ENCODE results near the gene MUC5B.
"Not testable (repeated sequence)": the region's sequence is repeated elsewhere in the genome, so short reads cannot be mapped to it uniquely, and the experiment has no call there.

MUC5B gene

DNA sequence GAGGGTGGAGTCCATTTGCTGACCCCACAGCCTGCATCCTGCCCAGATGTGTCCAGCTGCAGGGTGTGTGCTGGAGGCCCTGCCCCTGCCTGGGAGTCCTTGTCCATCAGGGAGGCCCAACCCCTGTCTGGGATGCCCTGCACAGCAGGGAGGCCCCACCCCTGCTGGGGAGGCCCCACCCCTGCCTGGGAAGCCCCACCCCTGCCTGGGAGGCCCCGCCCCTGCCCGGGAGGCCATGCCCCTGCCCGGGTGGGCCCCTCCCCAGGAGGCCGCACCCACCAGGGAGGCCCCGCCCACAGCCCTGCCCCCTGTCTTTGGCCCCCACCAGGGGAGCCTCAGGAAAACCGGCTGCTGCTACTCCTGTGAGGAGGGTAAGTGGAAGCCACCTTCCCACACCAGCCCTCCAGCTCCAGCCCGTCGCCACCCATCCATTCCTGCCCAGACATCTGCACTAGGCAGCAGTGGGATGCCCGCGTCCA is 37.2 kb downstream of the MUC5B start:
- Histone ChIP-seq H3K4me1 (ENCODE audit: control insufficient read depth, insufficient read depth, low read length) (peaks cover 17% of the 10 kb centered on the region), H3K4me2 (ENCODE audit: low read length) (no peak overlapping the region), H3K36me3 (ENCODE audit: insufficient read depth, low read length) (no peaks in the 10 kb centered on the region), H3K9me3 (replicated peaks; ENCODE audit: low read length) (no peaks in the 10 kb centered on the region), H3K9ac (ENCODE audit: low read depth, low read length) (no peak overlapping the region), H3K27me3 (ENCODE audit: control insufficient read depth, insufficient read depth, low read length) (no peaks in the 10 kb centered on the region), H3K4me3 (ENCODE audit: low read length) (no peak overlapping the region)

DNA sequence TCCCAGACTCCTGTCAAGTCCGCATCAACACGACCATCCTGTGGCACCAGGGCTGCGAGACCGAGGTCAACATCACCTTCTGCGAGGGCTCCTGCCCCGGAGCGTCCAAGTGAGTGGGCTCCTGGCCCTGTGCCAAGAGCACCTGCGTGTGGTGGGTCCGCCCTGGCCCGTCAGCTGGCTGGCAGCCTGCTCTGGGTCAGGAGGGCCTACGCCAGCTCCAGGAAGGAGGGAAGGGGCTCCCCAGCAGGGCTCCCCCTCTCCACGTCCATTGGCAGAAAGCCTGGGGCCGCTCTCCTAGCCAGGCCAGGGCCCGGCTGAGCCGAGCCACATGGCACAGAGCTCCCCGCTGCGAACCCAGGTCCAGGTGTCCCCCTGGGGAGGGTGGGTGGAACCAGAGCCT is 37.8 kb downstream of the MUC5B start:
- Histone ChIP-seq H3K27me3 (ENCODE audit: control insufficient read depth, insufficient read depth, low read length) (no peaks in the 10 kb centered on the region), H3K36me3 (ENCODE audit: insufficient read depth, low read length) (no peaks in the 10 kb centered on the region), H3K4me3 (ENCODE audit: low read length) (no peak overlapping the region), H3K9ac (ENCODE audit: low read depth, low read length) (no peak overlapping the region), H3K4me2 (ENCODE audit: low read length) (no peak overlapping the region), H3K4me1 (ENCODE audit: control insufficient read depth, insufficient read depth, low read length) (peaks cover 17% of the 10 kb centered on the region), H3K9me3 (replicated peaks; ENCODE audit: low read length) (no peaks in the 10 kb centered on the region)

DNA sequence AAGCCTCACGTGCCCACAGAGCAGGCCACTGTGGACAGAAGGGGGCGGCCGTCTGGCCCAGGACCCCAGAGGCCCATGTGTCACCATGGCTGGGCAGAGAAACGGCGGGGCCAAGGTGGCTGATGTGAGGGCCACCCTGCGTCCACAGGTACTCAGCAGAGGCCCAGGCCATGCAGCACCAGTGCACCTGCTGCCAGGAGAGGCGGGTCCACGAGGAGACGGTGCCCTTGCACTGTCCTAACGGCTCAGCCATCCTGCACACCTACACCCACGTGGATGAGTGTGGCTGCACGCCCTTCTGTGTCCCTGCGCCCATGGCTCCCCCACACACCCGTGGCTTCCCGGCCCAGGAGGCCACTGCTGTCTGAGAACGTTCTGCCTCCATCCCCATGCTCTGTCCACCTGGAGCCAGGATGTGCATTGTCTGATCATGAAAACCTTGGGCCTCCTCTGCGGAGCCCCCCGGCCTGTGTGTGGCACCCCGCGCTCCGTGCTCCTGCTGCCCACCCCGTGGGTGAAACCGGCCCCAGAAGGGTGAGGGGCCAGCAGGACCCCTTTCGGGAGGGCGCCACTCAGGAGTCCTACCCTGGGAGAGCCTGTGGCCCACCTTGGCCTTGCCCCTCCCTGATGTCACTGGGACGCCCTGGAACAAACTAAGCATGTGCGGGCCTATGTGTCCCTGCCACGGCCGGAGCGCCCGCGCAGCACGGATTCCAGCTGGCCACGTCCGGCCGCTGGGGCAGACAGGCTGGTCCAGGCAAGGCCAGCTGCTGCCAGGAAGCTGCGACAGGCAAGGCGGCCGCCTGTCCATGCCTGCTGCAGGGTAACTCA is 38.6 kb downstream of the MUC5B start:
- no peaks in the 10 kb centered on the region for H3K9me3 ChIP-seq (replicated peaks; ENCODE audit: low read length)
- H3K9ac ChIP-seq (ENCODE audit: low read depth, low read length), result peak overlapping the region; percentile 80
- no peaks in the 10 kb centered on the region for H3K27me3 ChIP-seq (ENCODE audit: control insufficient read depth, insufficient read depth, low read length)
- no peaks in the 10 kb centered on the region for H3K36me3 ChIP-seq (ENCODE audit: insufficient read depth, low read length)
- peak overlapping the region; percentile 93 for H3K4me2 ChIP-seq (ENCODE audit: low read length)
- H3K4me3 ChIP-seq (ENCODE audit: low read length), result peak overlapping the region; percentile 74
- H3K4me1 ChIP-seq (ENCODE audit: control insufficient read depth, insufficient read depth, low read length), result peaks cover 17% of the 10 kb centered on the region

DNA sequence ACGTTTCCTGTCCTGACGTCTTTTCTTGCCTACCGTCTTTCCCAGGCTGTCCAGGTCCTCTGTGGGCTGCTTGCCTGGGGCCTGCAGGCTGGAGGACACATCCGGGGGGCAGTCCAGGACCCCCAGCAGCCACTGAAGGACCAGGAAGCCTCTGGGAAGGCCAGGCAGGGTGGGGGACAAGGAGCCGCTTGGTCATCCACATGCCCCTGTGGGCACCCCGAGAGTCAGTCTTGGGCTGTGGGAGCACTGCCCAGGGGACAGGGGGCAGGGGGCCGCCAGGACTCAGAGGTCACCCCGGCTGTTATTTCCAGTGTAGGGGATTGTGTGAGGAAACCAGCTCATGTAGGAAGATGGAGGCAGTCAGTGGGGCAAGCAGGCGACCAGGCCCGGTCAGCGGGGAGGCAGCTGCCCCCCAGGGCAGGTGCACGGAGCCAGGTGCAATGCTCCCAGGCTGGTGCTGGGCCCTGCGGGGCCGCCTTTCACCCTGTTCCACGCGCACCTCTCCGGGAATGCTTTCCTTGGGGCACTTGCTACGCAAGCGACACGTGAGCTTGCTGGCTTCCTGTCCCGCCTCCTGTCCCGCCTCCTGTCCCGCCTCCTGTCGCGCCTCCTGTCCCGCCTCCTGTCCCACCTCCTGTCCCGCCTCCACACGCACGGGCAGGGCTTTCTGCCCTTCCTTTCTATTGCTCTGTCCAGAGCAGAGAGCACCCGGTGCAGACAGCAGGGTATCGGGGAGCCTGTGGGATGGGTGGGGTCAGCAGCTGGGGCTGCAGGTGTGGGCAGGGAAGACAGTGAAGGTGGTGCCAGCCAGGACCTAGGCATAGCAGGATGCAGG is 39.5 kb downstream of the MUC5B start:
- Histone ChIP-seq H3K36me3 (ENCODE audit: insufficient read depth, low read length) (no peaks in the 10 kb centered on the region), H3K4me1 (ENCODE audit: control insufficient read depth, insufficient read depth, low read length) (peaks cover 17% of the 10 kb centered on the region), H3K27me3 (ENCODE audit: control insufficient read depth, insufficient read depth, low read length) (no peaks in the 10 kb centered on the region), H3K9ac (ENCODE audit: low read depth, low read length) (peak overlapping the region; percentile 80), H3K9me3 (replicated peaks; ENCODE audit: low read length) (no peaks in the 10 kb centered on the region), H3K4me3 (ENCODE audit: low read length) (peak overlapping the region; percentile 74), H3K4me2 (ENCODE audit: low read length) (peak overlapping the region; percentile 93)

DNA sequence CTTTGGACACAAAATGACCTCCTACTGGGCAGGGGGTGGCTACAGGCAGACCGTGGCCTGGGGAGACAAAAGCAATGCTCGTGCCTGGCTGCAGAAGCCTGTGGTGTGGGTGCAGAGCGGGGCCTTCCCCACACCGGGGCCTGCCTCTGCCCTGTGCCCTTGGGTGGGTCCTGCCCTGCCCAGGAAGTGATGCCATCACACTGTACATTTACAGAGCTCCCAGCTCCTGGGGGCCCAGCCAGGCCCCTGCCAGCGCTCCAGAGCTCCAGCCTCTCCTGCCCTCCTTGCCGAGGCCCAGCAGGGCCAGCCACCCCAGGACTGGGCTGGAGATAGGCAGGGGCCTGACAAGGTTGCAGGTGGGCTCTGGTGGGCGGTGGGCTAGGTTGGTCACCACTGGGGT is 40.1 kb downstream of the MUC5B start:
- Histone ChIP-seq H3K36me3 (ENCODE audit: insufficient read depth, low read length) (no peaks in the 10 kb centered on the region), H3K9me3 (replicated peaks; ENCODE audit: low read length) (no peaks in the 10 kb centered on the region), H3K4me1 (ENCODE audit: control insufficient read depth, insufficient read depth, low read length) (peaks cover 17% of the 10 kb centered on the region), H3K4me3 (ENCODE audit: low read length) (peak overlapping the region; percentile 74), H3K27me3 (ENCODE audit: control insufficient read depth, insufficient read depth, low read length) (no peaks in the 10 kb centered on the region), H3K9ac (ENCODE audit: low read depth, low read length) (peak overlapping the region; percentile 41), H3K4me2 (ENCODE audit: low read length) (peak overlapping the region; percentile 93)

DNA sequence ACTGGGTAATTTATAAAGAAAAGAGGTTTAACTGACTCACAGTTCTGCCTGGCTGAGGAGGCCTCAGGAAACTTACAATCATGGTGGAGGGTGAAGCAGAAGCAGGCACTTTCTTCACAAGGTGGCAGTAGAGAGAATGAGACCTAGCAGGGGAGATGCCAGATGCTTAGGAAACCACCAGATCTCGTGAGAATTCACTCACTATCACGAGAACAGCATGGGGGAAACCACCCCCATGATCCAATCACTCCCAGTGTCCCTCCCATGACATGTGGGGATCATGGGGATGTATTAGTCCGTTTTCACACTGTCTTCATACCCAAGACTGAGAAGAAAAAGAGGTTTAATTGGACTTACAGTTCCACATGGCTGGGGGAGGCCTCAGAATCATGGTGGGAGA is 41.6 kb downstream of the MUC5B start:
- H3K4me1 ChIP-seq (ENCODE audit: control insufficient read depth, insufficient read depth, low read length), result peaks cover 17% of the 10 kb centered on the region
- H3K4me2 ChIP-seq (ENCODE audit: low read length); H3K9ac ChIP-seq (ENCODE audit: low read depth, low read length); H3K4me3 ChIP-seq (ENCODE audit: low read length); H3K27me3 ChIP-seq (ENCODE audit: control insufficient read depth, insufficient read depth, low read length); H3K36me3 ChIP-seq (ENCODE audit: insufficient read depth, low read length); H3K9me3 ChIP-seq (replicated peaks; ENCODE audit: low read length): not testable (repeated sequence)

DNA sequence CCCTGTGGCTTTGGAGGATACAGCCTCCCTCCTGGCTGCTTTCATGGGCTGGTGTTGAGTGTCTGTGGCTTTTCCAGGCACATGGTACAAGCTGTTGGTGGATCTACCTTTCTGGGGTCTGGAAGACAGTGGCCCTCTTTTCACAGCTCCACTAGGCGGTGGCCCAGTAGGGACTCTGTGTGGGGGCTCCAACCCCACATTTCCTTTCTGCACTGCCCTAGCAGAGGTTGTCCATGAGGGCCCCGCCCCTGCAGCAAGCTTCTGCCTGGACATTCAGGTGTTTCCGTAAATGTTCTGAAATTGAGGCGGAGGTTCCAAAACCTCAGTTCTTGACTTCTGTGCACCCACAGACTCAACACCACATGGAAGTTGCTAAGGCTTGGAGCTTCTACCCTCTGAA is 42.6 kb downstream of the MUC5B start:
- H3K9me3 ChIP-seq (replicated peaks; ENCODE audit: low read length); H3K27me3 ChIP-seq (ENCODE audit: control insufficient read depth, insufficient read depth, low read length); H3K4me2 ChIP-seq (ENCODE audit: low read length); H3K36me3 ChIP-seq (ENCODE audit: insufficient read depth, low read length); H3K9ac ChIP-seq (ENCODE audit: low read depth, low read length); H3K4me3 ChIP-seq (ENCODE audit: low read length): not testable (repeated sequence)
- H3K4me1 ChIP-seq (ENCODE audit: control insufficient read depth, insufficient read depth, low read length), result peaks cover 17% of the 10 kb centered on the region

DNA sequence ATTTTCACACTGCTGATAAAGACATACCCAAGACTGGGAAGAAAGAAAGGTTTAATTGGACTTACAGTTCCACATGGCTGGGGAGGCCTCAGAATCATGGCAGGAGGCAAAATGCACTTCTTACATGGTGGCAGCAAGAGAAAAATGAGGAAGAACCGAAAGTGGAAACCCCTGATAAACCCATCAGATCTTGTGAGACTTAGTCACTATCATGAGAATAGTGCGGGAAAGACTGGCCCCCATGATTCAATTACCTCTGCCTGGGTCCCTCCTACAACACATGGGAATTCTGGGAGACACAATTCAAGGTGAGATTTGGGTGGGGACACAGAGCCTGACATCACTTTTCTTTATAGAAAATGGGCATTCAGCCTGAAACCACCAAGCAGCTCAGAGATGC is 44.1 kb downstream of the MUC5B start:
- not testable (repeated sequence) for H3K36me3 ChIP-seq (ENCODE audit: insufficient read depth, low read length); H3K4me2 ChIP-seq (ENCODE audit: low read length); H3K9me3 ChIP-seq (replicated peaks; ENCODE audit: low read length); H3K4me3 ChIP-seq (ENCODE audit: low read length); H3K27me3 ChIP-seq (ENCODE audit: control insufficient read depth, insufficient read depth, low read length); H3K9ac ChIP-seq (ENCODE audit: low read depth, low read length)
- peaks cover 11% of the 10 kb centered on the region for H3K4me1 ChIP-seq (ENCODE audit: control insufficient read depth, insufficient read depth, low read length)

DNA sequence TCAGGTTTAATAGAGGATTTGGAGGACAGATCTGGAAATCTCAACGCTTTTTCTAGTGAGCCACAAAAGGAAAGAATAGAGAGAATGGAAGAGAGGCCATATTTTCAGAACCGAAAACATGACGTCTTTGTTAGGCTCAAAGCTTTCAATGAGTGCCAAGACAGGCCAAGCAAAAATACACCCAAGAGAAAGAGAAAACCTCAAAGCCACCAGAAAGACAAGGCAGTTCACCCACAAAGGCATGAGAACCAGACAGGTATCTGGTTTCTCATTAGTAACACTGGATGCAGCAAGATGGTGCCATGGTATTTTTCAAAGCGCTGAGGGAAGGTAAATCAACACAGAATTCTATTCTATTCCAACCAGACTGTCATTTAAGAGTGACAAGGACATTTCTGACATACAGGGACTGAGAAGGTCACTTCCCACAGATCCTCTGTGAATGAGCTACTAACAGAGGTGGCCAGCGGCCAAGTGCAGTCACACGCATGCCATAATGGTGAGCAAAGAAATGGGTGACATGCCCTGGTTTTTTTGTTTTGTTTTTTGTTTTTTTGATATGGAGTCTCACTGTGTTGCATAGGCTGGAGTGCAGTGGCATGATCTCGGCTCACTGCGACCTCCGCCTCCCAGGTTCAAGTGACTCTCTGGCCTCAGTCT is 44.7 kb downstream of the MUC5B start:
- no peaks in the 10 kb centered on the region for H3K36me3 ChIP-seq (ENCODE audit: insufficient read depth, low read length)
- H3K9ac ChIP-seq (ENCODE audit: low read depth, low read length), result no peak overlapping the region
- no peak overlapping the region for H3K4me2 ChIP-seq (ENCODE audit: low read length)
- H3K4me1 ChIP-seq (ENCODE audit: control insufficient read depth, insufficient read depth, low read length), result peaks cover 6% of the 10 kb centered on the region
- no peaks in the 10 kb centered on the region for H3K27me3 ChIP-seq (ENCODE audit: control insufficient read depth, insufficient read depth, low read length)
- H3K9me3 ChIP-seq (replicated peaks; ENCODE audit: low read length), result no peaks in the 10 kb centered on the region
- no peak overlapping the region for H3K4me3 ChIP-seq (ENCODE audit: low read length)

DNA sequence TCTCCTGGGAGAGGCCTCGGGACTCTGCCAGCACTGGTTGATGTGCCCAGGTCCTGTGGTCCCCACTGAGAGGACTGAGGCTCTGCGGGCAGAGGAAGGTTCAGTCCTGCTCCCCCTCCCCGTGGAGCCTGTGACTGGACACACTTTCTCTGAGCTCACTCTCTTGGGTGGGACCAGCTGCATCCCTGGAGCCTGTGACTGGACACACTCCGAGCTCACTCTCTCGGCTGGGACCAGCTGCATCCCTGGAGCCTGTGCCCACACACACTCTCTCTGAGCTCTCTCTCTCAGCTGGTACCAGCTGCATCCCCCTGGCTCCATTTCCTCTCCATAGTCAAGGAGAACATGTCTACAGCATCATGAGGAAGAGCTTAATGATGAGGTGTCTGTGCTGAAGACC is 47.1 kb downstream of the MUC5B start:
- peaks cover 5% of the 10 kb centered on the region for H3K36me3 ChIP-seq (ENCODE audit: insufficient read depth, low read length)
- H3K4me3 ChIP-seq (ENCODE audit: low read length), result no peak overlapping the region
- H3K4me1 ChIP-seq (ENCODE audit: control insufficient read depth, insufficient read depth, low read length), result no peaks in the 10 kb centered on the region
- H3K27me3 ChIP-seq (ENCODE audit: control insufficient read depth, insufficient read depth, low read length), result no peaks in the 10 kb centered on the region
- H3K9me3 ChIP-seq (replicated peaks; ENCODE audit: low read length), result no peaks in the 10 kb centered on the region
- H3K9ac ChIP-seq (ENCODE audit: low read depth, low read length), result no peak overlapping the region
- no peak overlapping the region for H3K4me2 ChIP-seq (ENCODE audit: low read length)

DNA sequence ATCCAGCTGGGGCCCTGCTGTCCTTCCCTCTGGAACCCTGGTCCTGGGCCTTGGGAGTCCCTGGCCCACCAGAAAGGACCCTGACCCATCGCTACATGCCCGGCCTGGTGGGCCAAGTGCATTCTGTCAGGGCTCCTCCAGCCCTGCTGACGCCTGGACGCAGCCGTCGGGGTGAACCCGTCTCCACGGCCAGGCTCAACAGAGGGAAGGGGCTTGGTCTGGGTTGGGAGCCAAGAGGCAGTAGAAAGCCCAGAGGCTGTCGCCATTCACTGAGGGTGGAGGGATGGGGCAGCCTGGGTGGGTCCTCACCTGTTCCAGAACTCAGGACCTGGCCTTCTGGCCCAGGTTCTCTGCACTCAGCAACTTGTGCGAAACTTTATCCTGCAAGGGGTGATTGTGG is 47.6 kb downstream of the MUC5B start:
- peaks cover 10% of the 10 kb centered on the region for H3K36me3 ChIP-seq (ENCODE audit: insufficient read depth, low read length)
- H3K27me3 ChIP-seq (ENCODE audit: control insufficient read depth, insufficient read depth, low read length), result no peaks in the 10 kb centered on the region
- no peak overlapping the region for H3K4me2 ChIP-seq (ENCODE audit: low read length)
- H3K9me3 ChIP-seq (replicated peaks; ENCODE audit: low read length), result no peaks in the 10 kb centered on the region
- no peak overlapping the region for H3K9ac ChIP-seq (ENCODE audit: low read depth, low read length)
- H3K4me1 ChIP-seq (ENCODE audit: control insufficient read depth, insufficient read depth, low read length), result no peaks in the 10 kb centered on the region
- H3K4me3 ChIP-seq (ENCODE audit: low read length), result no peak overlapping the region

All from skeletal muscle satellite cell (primary cell).